Measurements from ENCODE around the gene PLXNA2.

PLXNA2 gene

DNA sequence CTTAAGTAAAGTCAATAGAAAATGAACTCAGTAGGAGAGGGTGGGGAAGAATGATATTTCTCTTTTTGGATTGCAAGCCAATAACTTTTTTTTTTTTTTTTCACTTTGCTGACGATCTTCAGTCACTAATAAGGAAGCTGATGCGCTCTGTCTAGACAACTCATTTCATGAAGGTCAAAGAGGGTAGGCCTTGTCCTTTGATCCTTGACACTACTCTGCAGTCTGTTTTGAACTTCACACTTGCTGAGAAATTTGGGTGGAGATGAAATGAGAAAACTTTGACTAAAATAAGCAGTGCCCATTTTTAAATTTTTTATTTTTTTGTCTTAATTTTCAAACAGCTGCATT is 20.9 kb upstream of the PLXNA2 start:
- DNase-seq (ENCODE audit: low read depth, low spot score) = no peak

DNA sequence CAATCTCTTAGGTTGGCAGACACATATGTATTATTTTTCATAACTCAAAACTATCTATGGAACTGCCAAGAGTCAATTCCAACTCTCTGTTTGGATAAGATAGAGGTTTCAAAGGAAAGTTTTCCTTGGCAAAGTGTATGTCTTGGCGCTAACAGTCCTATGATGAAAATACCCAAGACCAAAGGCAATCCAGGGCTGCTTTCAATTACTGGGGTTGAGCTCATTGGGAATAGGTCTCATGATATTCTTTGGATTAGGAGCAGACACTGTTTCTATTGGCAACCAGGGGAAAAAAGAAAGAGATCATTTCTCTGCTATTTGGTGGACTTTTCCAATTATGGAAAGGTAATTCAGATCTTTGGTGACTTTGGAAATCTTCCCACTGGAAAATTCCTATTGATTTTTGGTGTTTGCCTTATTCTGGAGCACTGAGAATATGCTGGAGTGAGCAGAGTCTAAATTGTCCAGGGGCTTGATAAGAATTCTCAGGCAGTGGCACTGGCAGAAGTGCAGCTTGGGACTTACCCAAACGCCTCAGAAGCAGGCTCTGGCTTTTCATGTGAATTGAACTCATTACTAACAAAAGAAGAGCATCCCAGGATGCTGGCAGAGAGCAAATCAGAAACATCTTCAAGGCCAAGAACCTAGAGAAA is 20.4 kb upstream of the PLXNA2 start:
- DNase-seq (ENCODE audit: low read depth, low spot score) = no peak

DNA sequence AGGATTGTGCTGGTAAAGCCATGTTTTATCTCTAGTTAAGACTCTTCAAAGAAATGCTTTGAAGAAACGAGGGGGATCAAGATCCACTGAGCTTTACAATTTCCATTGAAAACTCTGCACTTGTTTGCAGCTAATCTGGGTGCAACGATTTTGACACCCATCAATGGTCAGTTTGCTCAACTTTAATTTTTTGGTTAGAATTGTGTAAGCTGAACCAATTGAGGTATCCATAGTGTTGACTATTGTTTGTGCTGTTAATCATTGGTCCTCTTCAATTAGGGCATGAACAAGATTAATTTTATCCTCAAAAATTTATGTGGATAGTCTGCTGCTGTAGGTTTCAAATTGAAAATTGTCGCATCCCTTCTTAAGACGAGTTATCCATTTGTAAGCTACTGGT is 17.7 kb upstream of the PLXNA2 start:
- DNase-seq (ENCODE audit: low read depth, low spot score) = no peak

DNA sequence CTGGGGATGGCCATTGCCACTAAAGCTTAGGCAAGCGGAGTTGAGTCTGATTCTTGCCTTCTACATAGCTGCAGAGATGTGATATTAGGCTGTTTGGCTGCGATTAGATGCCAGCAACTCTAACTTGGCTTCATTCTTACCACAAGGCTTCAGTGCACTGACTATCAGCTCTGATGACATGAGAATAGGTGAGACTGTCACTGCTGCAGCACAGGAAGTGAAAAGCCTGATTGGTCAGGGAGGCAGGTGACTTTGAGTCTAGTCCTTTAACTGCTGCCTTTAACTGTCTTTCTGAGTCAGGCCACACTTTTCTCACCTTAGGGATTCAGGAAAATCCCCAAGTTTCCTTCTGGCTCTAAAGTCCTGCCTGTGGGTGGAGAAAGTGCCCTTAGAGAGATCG is 14.1 kb upstream of the PLXNA2 start:
- DNase-seq (ENCODE audit: low read depth, low spot score) = no peak

DNA sequence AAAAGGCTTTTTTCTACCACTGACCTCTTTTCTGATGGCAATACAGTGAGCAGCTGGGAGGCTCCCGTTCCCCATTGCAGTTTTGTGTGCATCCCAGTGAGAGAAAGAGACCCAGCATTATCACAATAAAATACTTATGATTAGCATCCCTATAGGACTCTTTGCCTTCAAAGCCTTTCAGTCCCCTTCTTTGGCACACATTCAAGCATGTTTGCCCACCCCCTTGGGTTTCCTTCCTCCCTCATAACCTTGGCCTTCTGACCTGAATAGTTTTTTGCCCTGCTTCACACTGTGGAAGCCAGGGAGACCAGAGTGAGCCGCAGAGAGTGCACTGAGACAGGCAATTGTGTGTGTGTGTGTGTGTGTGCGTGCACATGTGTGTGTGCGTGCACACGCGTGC is 13.2 kb upstream of the PLXNA2 start:
- DNase-seq (ENCODE audit: low read depth, low spot score) = no peak

DNA sequence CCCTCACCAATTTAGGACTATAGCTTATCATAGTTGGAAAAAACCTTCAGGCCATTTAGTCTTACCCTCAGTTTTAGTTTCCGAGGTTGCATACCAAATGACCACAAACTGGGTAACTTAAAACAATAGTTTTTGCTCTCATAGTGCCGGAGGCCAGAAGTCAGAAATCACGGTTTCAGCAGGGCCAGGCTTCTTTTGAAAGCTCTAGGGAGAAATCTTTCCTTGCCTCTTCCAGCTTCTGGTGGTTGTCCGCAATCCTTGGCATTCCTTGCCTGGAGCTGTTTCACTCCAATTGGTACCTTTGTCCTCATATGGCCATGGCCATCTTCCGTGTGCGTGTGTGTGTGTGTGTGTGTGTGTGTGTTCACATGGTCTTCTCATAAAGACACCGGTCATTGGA is 12.4 kb upstream of the PLXNA2 start:
- DNase-seq (ENCODE audit: low read depth, low spot score) = no peak

DNA sequence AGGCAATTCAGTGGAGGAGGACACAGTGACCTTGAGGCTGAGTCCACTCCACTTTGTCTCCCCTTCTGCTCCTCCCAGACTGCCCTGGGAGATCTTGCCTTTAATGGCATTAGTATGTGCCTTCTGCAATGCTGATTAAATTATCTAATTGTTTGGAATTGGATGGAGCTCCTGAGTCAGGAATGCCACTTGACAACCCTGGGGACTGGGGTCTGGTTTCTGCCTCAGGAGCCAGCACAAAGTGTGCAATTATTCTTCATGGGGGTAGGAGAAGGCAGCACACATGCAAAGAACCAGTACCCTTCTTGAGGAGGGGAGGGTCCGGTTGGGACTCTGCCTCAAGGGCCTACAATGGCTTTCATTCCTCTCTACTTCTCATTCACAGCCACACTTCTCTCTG is 11.9 kb upstream of the PLXNA2 start:
- no peak for DNase-seq (ENCODE audit: low read depth, low spot score)

DNA sequence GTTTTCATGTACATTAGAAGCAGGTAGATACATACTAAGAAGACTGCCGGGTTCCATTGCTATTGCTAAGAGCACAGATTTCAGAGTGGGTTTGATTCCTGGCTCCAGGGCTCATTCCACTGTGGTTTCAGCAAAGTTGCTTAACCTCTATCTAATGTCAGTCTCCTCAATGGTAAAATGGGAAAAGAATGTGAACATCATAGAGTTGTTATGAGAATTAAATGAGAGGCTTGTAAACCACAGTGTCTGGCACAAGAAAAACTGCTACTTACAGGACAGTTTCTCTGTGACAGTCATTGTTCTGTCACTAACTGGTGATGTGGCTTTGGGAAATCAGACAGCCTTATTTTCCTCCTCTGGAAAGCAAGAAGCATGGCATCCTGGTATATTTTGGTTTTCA is 10.7 kb upstream of the PLXNA2 start:
- no peak for DNase-seq (ENCODE audit: low read depth, low spot score)

DNA sequence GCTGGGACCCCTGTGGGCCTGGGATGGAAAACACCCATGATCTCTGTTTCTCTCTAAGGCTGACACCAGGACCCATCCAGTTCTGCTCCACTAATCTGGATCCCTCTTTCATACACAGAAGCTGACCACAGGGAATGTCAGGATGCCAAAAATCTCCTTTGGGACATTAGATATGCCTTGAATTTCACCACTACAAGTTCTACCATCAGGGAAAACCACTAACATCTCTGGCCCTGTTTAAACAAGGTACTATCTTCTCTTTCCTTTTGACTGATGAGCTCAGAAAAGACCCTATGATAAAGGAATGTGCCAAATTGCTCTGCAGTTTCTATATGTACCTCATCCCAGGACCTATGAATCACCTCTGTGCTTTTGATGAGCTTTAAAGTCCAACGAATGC is 10.2 kb upstream of the PLXNA2 start:
- no peak for DNase-seq (ENCODE audit: low read depth, low spot score)

DNA sequence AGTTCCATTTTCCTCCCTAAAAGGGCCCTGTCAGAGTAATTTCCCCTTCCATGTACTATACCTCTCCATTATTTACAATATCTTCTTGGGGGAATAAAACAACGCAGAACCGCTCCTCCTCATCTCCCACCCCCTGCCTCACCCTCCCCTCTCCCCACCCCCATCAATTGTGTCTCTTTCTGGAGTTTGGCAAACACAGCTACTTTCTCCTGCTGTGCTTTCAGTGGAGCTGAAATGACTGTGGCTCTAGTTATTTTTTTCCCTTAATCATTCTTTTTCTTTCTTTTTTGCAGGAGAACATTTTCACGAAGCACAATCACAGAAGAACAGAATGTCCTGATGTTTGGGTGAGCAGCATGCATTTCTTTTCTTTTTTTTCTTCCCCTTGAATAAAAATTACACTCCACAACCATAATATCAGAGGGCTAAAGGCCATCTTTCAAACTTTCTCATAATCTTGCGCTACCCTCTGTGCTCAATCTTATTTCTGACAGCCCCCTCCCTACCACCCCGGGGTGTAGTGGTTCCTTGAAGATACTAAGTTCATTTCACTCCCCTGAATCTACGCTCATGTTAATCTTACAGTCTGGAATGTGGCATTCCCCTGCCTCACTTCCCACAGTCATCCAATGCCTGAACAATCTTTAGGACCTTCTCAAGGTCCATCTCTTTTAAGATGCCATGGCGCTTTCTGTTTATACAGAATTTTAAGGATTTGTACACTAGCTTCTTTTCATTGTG is 8.8 kb upstream of the PLXNA2 start:
- no peak for DNase-seq (ENCODE audit: low read depth, low spot score)

DNA sequence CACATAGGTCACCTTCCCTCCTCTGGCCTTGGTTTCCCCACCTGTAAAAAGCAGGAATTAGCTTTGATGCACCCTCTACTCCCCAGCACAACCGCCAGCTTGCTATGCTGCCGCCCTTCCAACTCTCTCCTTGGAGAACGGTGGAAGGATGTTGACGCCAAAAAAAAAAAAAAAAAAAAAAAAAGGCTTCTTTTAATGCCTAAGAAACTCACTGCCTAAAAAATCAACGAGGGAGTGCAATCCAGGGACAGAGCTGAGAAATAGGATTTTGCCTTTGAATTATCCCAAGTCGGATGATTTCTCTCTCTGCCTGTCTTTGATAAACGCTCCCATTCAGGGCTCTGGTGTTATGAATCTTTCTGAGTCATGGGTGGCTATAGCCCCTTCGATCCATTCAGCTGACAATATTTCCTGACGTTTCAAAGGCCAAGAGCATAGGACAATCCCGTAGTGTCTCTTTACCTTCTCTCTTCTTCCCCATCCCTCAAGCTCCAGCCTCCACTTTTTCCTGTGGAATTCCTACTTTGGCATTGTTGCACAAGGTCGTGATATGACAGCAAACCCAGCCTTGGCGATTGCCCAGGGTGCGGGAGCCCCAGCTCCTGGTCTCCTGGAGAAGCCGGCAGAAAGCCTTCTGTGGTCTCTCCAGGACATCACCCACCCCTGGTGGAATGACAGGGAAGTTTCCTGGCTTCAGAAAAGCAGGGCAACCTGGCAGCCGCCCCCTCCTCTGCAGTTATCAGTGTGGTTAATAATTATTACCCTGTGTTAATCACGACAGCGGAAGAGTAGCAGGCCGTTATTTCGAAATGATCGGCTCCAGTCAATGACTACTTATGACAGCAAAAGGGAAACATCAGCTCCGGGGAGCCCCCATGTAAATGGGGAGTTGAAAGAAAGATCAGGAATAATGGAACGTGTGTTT is 8.0 kb upstream of the PLXNA2 start:
- DNase-seq (ENCODE audit: low read depth, low spot score) = no peak

DNA sequence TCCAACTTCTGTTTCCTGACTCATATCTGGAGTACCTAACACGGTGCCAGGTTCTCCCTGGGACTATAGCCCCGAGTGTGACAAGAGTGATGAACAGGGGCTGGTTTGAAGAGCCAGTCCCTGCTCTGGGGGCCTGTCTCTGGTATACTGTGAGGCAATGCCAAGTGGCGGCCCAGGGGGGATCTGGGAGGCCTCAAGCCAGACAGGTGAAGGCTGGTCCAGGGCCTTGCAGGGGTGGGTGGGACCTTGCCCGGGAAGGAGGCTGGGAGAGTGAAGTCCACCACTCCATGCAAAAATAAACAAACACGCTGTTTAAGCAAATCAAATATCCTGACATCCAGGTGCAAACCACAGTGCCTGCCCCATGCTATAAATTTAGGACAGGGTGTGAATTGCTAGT is 6.8 kb upstream of the PLXNA2 start:
- DNase-seq (ENCODE audit: low read depth, low spot score) = no peak

DNA sequence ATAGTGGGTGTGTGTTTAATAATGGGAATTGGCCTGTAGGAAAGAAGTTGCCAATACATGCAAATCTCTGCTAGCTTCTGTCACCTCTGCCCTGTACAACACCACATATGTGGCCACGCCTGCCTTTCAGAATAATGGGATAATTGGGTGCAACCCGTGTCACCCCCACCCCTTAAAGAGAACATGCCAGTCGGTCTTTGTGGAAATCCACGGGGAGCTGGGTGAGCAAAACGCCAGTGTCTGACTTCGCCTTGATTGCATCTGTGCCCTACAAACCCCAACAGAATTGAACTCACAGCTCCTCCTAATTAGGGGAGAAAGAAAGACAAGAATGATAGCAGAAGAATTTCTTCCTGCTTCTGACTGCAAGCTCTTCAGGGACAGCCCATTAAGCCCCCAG is 6.4 kb upstream of the PLXNA2 start:
- no peak for DNase-seq (ENCODE audit: low read depth, low spot score)

DNA sequence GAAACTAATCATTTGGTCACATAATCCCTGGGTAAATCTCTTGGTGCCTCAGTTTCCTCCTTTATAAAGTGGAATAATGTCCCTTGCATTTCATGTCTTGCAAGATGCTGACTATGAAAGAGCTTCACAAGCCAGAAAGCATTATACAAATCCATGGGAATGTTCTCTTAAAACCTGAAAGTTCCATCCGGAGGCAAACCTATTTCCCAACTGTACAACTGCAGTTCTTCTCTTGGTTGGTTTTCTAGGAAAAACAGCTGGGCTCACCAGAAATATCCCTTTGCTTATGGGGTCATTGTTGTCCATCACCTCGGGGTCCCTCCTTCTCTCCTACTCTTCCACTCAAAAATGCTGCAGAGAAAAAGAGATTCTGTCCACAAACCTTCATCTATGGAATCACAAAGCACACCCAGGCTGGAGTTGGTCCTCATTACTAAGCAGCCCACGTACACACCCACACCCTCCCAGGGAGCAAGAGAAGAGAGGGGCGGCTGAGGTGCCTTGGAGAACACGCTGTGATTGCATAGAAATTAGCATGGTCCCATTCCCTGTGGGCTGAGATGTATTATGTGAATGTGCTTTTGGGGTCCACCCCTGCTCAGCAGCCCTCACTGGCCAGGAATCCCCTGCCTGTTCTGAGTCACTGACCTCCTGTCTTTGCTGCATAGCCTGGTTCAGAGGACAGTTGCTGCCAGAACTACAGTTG is 5.0 kb upstream of the PLXNA2 start:
- DNase-seq (ENCODE audit: low read depth, low spot score) = no peak

DNA sequence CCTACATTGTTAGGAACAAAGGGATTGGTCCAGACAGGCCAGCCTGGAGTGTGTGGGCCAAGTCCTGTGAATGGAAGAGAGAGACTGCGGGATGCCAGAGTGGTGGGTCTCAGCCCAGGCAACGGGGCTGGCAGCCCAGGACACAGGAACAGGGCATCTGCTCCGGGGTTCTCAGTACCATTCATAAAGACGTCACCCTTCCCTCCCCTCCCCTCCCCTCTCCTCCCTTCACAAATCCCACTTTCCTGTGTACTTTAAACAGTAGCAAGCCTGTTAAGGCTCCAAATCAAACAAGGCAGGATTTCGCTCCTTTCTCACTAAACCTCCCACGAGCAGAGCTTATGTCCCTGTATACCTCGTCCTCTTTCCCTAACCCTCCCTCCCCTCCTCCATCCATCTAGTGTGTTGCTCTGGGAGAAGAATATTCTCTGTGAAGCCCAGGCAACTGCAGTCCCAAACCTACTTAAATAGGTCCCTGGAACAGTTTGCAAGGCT is 4.2 kb upstream of the PLXNA2 start:
- no peak for DNase-seq (ENCODE audit: low read depth, low spot score)

DNA sequence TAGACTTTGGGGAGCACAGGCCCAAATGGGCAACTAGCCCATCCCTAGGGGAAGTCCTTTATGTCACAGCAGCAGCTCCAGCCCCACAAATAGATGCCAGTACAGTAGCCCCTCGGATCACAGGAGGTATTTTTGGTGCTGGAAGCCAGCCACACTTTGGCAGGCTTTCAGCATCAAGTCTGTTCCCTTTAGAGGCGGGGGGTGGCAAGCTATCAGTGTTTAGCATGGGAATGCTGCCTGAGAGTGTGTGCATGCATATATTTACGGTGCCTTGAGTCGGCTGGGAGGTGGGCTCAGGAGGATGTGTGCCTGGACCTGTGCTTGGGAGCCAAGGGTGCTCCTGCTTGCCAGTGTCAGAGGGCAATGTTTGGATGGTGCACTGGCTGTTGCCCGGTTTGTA is 3.5 kb upstream of the PLXNA2 start:
- DNase-seq (ENCODE audit: low read depth, low spot score) = no peak

DNA sequence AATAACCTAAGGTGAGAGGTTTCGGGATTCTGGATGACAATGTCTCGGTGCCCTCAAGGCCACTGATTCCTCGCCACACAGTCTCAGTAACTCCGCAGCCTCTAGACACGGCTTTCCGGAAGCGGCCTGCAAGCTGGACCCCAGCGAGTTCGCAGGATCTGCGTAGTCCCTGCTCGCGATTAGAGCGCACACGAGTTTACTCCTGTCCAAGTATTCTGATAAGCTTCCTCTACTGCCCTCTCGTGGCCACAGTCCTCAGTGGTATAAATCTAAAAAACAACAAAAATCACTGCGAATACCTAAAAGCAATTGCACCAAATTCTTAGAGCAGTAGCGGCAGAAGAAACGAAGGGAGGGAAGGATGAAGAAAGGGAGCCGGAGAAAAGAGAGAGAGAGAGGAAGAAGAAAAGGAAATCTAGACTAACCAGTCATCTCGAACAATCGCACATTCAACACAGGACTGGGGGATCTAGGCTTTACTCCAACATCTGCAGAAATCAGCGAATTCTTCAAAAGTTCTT is 1.1 kb upstream of the PLXNA2 start:
- peak; percentile 62 for DNase-seq (ENCODE audit: low read depth, low spot score)

DNA sequence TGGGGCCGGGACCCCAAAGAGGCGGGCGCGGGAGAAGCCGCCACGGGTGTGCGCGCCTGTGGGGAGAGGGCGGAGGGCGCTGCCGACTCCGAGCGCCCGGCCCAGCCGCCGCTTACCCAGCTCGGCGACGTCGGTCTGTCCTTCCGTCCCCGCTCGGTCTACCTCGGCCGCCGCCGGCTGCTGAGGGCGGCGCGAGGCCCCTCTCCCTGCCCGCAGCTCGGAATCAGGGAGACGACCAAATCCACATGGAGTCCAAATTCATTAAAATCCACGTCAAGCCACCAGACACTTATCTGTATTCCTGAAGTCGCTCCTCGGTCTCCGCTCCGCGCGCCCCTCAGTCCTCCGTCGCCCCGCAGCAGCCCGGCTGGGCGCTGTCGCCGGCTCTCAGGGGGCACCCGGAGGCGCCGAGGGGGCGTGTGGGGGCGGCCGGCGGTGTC is 637 bp downstream of the PLXNA2 start:
- DNase-seq (ENCODE audit: low read depth, low spot score) = no peak

DNA sequence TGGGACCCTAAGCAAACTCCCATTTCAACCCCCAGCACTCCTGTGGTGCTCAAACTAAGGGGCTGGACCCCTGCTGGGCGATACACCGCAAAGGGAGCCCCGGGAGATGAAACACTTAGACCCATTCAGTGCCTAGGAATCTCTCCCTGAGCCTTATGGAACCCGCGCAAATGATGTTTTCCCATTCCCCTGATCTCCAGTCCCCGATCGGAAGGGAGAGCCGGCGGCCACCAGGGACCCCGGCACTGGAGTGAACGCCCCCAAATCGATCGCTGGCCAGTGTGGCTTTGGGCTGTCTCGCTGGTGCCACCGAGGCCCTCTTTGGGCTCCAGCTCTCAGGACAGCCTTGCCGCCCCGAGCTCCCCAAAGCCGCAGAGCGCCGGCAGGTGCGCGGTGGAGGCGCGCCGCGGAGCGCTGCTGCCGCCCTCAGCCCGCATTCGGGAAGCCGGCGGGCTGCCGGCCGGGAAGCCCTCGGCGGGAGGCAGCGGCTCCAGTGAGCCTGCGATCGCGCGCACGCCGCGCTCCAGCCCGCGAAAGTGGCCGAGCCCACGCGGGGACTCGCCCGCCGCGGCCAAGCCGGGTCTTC is 1.1 kb downstream of the PLXNA2 start:
- DNase-seq (ENCODE audit: low read depth, low spot score) = no peak

DNA sequence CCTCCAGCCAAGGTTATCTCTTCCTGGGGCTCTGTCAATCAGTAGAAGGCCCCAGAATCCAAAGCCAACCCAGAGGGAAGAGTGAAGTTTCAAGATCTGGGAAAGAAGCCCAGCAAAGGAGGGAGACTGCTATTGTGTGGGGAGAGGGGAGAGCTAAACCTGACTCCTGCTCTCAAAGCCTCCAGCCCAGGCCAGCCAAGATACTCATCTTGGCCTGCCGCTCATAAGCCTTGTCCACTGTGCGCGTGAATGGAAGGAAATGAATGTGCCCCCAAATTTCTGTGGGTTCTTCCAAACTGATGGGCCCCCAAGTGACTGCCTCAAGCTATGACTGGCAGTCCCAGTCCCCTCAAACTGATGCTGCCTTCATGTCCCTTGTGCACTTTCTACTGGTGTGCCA is 2.0 kb downstream of the PLXNA2 start:
- no peak for DNase-seq (ENCODE audit: low read depth, low spot score)

DNA sequence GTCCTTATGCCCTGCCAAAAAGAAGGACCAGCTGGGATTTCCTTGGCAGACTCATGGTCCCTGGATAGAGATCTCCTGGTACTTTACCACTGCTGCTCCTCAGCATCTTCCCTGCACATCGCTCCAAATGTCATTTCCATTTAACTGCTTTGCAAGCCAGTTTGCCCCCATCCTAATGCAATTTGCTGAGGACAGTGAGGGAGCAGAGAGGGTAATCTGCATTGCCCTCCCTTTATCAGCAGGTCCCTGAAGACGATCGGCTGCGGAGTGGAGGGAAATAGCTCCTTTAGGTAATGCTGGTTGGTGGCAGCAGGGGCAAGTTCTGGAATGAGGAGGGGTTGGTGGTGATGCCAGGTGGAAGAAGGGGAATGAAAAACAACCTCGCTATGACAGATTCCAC is 2.7 kb downstream of the PLXNA2 start:
- DNase-seq (ENCODE audit: low read depth, low spot score) = no peak
